Measurements from ENCODE around the gene ICA1. TPM values are rescaled to one million over a fixed set of nuclear protein-coding genes. Genes with fewer than 3 reads are reported as not detected.

ICA1 gene
- total RNA-seq, 1 donor from 2014 or later = 13.1 TPM

GRCh38 chr7:8204339-8205030, 57.5 kb downstream of the ICA1 start:
- H3K9ac ChIP-seq = no peak overlapping the region
- H3K4me1 ChIP-seq = peaks cover 23% of the 10 kb centered on the region
- no peaks in the 10 kb centered on the region for H3K27me3 ChIP-seq
- H3K9me3 ChIP-seq (ENCODE audit: low read depth) = no peaks in the 10 kb centered on the region
- TF ChIP-seq EZH2 (IDR thresholded peaks at IDR 0.05) = no peak
- no peak for TF ChIP-seq EZH2phosphoT487 (IDR thresholded peaks at IDR 0.05)
- no peak for TF ChIP-seq CTCF (IDR thresholded peaks at IDR 0.05)
- peaks cover 1% of the 10 kb centered on the region for H3K36me3 Mint-ChIP-seq
- no peaks in the 10 kb centered on the region for H3K9me3 Mint-ChIP-seq
- no peaks in the 10 kb centered on the region for H3F3A ChIP-seq (ENCODE audit: low read depth)
- no peak overlapping the region for H3K27ac ChIP-seq
- H3K36me3 ChIP-seq = no peaks in the 10 kb centered on the region
- DNase-seq (ENCODE audit: low spot score) = no peak
- H3K4me2 ChIP-seq = no peak overlapping the region
- H3K4me1 Mint-ChIP-seq = peaks cover 32% of the 10 kb centered on the region
- H2AFZ ChIP-seq (replicated peaks) = no peak overlapping the region
- H3K4me3 Mint-ChIP-seq = no peak overlapping the region
- no peak overlapping the region for H3K4me3 ChIP-seq
- H3K27ac Mint-ChIP-seq = no peak overlapping the region
- peaks cover 2% of the 10 kb centered on the region for H3K27me3 Mint-ChIP-seq (ENCODE audit: insufficient read depth, low read depth)
- H4K20me1 ChIP-seq (ENCODE audit: low read depth) = no peaks in the 10 kb centered on the region
- H3K79me2 ChIP-seq (ENCODE audit: low read depth) = no peaks in the 10 kb centered on the region

GRCh38 chr7:8201846-8202441, 60.0 kb downstream of the ICA1 start:
- H2AFZ ChIP-seq (replicated peaks) = no peak overlapping the region
- H3K4me3 ChIP-seq = no peak overlapping the region
- no peaks in the 10 kb centered on the region for H3K36me3 ChIP-seq
- no peak for DNase-seq (ENCODE audit: low spot score)
- H4K20me1 ChIP-seq (ENCODE audit: low read depth) = no peaks in the 10 kb centered on the region
- no peaks in the 10 kb centered on the region for H3F3A ChIP-seq (ENCODE audit: low read depth)
- H3K27ac ChIP-seq = no peak overlapping the region
- H3K9ac ChIP-seq = no peak overlapping the region
- no peak overlapping the region for H3K27ac Mint-ChIP-seq
- H3K4me3 Mint-ChIP-seq = no peak overlapping the region
- no peaks in the 10 kb centered on the region for H3K9me3 ChIP-seq (ENCODE audit: low read depth)
- peaks cover 9% of the 10 kb centered on the region for H3K4me1 ChIP-seq
- H3K79me2 ChIP-seq (ENCODE audit: low read depth) = no peaks in the 10 kb centered on the region
- H3K4me1 Mint-ChIP-seq = peaks cover 12% of the 10 kb centered on the region
- H3K27me3 ChIP-seq = no peaks in the 10 kb centered on the region
- no peak overlapping the region for H3K4me2 ChIP-seq
- H3K27me3 Mint-ChIP-seq (ENCODE audit: insufficient read depth, low read depth) = peaks cover 2% of the 10 kb centered on the region
- H3K36me3 Mint-ChIP-seq = peaks cover 1% of the 10 kb centered on the region
- no peak for TF ChIP-seq EZH2phosphoT487 (IDR thresholded peaks at IDR 0.05)
- TF ChIP-seq EZH2 (IDR thresholded peaks at IDR 0.05) = no peak
- TF ChIP-seq CTCF (IDR thresholded peaks at IDR 0.05) = no peak
- no peaks in the 10 kb centered on the region for H3K9me3 Mint-ChIP-seq

- Mint-ChIP-seq H3K36me3 (peaks cover 1% of the 10 kb centered on the region), H3K27ac (no peak overlapping the region), H3K4me3 (no peak overlapping the region), H3K4me1 (peaks cover 5% of the 10 kb centered on the region), H3K27me3 (ENCODE audit: insufficient read depth, low read depth) (peaks cover 2% of the 10 kb centered on the region), H3K9me3 (no peaks in the 10 kb centered on the region)
- no peaks in the 10 kb centered on the region for H3K79me2 ChIP-seq (ENCODE audit: low read depth)
- DNase-seq (ENCODE audit: low spot score) = no peak
- H3K4me1 ChIP-seq = peaks cover 8% of the 10 kb centered on the region
- H4K20me1 ChIP-seq (ENCODE audit: low read depth) = no peaks in the 10 kb centered on the region
- no peak overlapping the region for H3K9ac ChIP-seq
- TF ChIP-seq CTCF (IDR thresholded peaks at IDR 0.05) = no peak
- TF ChIP-seq EZH2phosphoT487 (IDR thresholded peaks at IDR 0.05) = no peak
- no peak for TF ChIP-seq EZH2 (IDR thresholded peaks at IDR 0.05)
- H3F3A ChIP-seq (ENCODE audit: low read depth) = no peaks in the 10 kb centered on the region
- no peaks in the 10 kb centered on the region for H3K36me3 ChIP-seq
- H3K27me3 ChIP-seq = no peaks in the 10 kb centered on the region
- no peak overlapping the region for H3K4me2 ChIP-seq
- H3K9me3 ChIP-seq (ENCODE audit: low read depth) = no peaks in the 10 kb centered on the region
- no peak overlapping the region for H3K4me3 ChIP-seq
- H3K27ac ChIP-seq = no peak overlapping the region
- H2AFZ ChIP-seq (replicated peaks) = no peak overlapping the region
These were observed 61.2 kb downstream of the ICA1 start for GRCh38 chr7:8200717-8201116.

Measured in neural progenitor cell (in vitro differentiated cells).